Measurements from ENCODE around the gene KIAA1217.

The KIAA1217 gene

GRCh38 chr10:24493165-24493564, 284.2 kb downstream of the KIAA1217 start:
- CTCF ChIA-PET, result interaction anchor here (0.7 to 2.7 kb wide), 3 partner anchors 9 to 25 kb away, joined by 5 to 8 read pairs (median 5); no protein-coding TSS in a partner anchor
- H3K4me3 ChIP-seq (ENCODE audit: low read depth, low read length), result no peak overlapping the region
- DNase-seq (ENCODE audit: low read depth, low spot score), result no peak
- POLR2A ChIA-PET, result no interaction called here
- TF ChIP-seq CTCF (IDR thresholded peaks at IDR 0.05; ENCODE audit: insufficient read depth, low read length, missing control alignments), result no peak

GRCh38 chr10:24494236-24494635, 285.3 kb downstream of the KIAA1217 start:
- POLR2A ChIA-PET, result no interaction called here
- DNase-seq (ENCODE audit: low read depth, low spot score), result no peak
- CTCF ChIA-PET, result interaction anchor here (1.0 to 2.7 kb wide), 2 partner anchors 8 to 10 kb away, joined by 5 to 8 read pairs; no protein-coding TSS in a partner anchor
- no peak overlapping the region for H3K4me3 ChIP-seq (ENCODE audit: low read depth, low read length)
- no peak for TF ChIP-seq CTCF (IDR thresholded peaks at IDR 0.05; ENCODE audit: insufficient read depth, low read length, missing control alignments)

DNA sequence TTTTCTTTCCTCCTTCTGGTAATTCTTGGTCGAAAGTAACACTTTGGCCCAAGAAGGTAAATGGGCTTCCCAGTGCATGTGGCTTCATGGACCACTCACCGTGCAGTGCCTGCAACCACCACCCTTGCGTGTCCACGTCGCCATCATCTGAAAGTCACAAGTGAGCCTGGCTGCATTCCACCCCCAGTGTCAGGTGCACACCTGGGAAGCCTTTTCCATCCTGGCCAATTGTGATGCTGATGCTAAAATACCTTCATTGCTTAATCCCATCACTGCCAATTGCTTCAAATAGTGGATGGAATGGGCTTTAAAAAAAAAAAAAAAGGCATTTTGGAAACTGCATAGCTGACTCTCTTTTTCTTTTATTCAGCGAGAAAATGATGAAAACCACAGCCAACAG, 285.8 kb downstream of the KIAA1217 start:
- H3K4me3 ChIP-seq (ENCODE audit: low read depth, low read length), result no peak overlapping the region
- no peak for DNase-seq (ENCODE audit: low read depth, low spot score)
- no peak for TF ChIP-seq CTCF (IDR thresholded peaks at IDR 0.05; ENCODE audit: insufficient read depth, low read length, missing control alignments)
- POLR2A ChIA-PET, result no interaction called here
- CTCF ChIA-PET, result interaction anchor here (2.7 kb wide), 1 partner anchor 10 kb away, joined by 8 read pairs; no protein-coding TSS in a partner anchor

DNA sequence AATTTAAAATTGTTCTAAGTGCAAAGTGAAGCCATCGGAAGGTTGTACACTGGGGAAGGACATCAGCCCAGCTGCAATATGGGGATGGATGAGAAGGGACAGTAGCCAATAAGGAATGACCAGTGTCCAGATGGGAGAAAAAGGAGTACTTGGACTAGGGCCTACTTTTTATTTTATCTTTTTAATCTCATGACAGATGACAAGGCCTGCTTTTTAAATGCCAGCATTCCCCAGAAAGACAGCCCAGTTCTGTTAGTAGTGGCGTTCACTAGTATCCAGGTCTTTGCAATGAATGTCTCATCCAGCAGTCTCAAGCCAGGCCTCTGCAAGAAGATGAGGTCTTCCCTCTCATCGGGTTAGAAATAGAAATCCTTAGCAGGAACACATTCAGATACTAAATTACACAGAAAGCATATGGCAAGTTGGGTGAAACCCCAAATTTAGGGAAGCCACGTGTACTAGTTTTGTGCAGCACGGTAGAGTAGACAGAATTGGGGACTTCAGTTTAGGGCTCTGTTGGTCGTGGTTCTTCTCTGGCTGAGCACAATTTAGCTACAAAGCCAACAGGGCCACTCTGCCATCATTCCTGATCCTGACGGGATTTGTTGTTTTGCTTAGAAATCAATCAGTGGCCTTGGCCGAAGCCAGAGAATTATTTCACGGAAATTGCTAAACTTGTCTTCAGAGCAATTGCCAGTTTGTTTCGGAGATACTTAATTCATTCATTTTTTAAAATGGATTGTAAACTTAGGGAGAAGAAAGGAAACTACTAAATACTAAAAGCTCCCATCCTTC, 286.9 kb downstream of the KIAA1217 start:
- TF ChIP-seq CTCF (IDR thresholded peaks at IDR 0.05; ENCODE audit: insufficient read depth, low read length, missing control alignments), result no peak
- POLR2A ChIA-PET, result no interaction called here
- H3K4me3 ChIP-seq (ENCODE audit: low read depth, low read length), result no peak overlapping the region
- no peak for DNase-seq (ENCODE audit: low read depth, low spot score)
- CTCF ChIA-PET, result interaction anchor here (2.7 kb wide), 1 partner anchor 8 kb away, joined by 8 read pairs; no protein-coding TSS in a partner anchor

DNA sequence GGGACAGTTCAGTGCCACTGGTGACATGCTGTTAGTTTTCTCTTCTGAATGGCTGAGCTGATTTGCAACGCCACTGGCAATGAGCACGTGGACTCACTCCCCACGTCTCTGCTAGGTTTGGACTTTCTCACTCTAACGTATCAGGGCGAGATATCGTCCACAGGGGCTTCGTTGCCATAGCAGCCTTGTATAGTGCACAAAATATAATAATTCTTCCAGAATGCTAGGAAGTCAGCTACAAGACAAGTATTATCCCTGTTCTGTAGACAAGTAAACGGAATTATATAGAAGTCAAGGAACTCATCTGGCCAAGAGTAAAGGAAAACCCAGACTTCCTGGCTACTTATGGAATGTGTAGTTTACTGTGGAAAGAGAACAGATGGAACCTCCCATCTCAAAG, 288.0 kb downstream of the KIAA1217 start:
- ChIA-PET POLR2A (no interaction called here), CTCF (no interaction called here)
- DNase-seq (ENCODE audit: low read depth, low spot score), result no peak
- no peak for TF ChIP-seq CTCF (IDR thresholded peaks at IDR 0.05; ENCODE audit: insufficient read depth, low read length, missing control alignments)
- no peak overlapping the region for H3K4me3 ChIP-seq (ENCODE audit: low read depth, low read length)

GRCh38 chr10:24501056-24501711, 292.2 kb downstream of the KIAA1217 start:
- POLR2A ChIA-PET, result no interaction called here
- CTCF ChIA-PET, result interaction anchor here (0.7 to 11.3 kb wide), 10 partner anchors 7 to 507 kb away, joined by 3 to 138 read pairs (median 4); no protein-coding TSS in a partner anchor

More at GRCh38 chr10:24501056-24501711, 292.2 kb downstream of the KIAA1217 start:
- no peak for DNase-seq (ENCODE audit: low read depth, low spot score)
- no peak for TF ChIP-seq CTCF (IDR thresholded peaks at IDR 0.05; ENCODE audit: insufficient read depth, low read length, missing control alignments)
- H3K4me3 ChIP-seq (ENCODE audit: low read depth, low read length), result no peak overlapping the region
